NCI-H1105 (cell line): Measurements from ENCODE around the gene TRAIP.
"Not testable (repeated sequence)": the region's sequence is repeated elsewhere in the genome, so short reads cannot be mapped to it uniquely, and the experiment has no call there.

Experiments
- DNase-seq: peaks from one replicate; lab custom pipeline; 2025; lab: John Stamatoyannopoulos, UW

TRAIP gene

DNA sequence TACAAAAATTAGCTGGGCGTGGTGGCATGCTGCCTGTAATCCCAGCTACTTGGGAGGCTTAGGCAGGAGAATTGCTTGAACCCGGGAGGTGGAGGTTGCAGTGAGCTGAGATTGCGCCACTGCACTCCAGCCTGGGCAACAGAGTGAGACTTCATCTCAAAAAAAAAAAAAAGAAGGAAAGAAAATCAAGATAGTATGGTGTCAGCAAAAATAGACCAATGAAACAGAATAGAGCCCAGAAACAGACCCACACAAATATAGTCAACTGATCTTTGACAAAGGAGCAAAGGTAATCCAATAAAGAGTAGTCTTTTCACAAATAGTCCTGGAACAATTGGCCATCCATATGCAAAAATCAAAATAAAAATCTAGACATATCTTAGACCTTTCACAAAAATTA lies 33.2 kb downstream of the TRAIP start:
- DNase-seq, result not testable (repeated sequence)

- DNase-seq, result no peak
These were observed 42.7 kb downstream of the TRAIP start, which contains the start of gene UBA7 for GRCh38 chr3:49813497-49814174. Gene UBA7, minus strand, starts transcription at chr3:49813953. Its CDS starts 166 bp downstream, at chr3:49813787.

GRCh38 chr3:49812916-49813496 lies 43.4 kb downstream of the TRAIP start:
- DNase-seq, result no peak

DNA sequence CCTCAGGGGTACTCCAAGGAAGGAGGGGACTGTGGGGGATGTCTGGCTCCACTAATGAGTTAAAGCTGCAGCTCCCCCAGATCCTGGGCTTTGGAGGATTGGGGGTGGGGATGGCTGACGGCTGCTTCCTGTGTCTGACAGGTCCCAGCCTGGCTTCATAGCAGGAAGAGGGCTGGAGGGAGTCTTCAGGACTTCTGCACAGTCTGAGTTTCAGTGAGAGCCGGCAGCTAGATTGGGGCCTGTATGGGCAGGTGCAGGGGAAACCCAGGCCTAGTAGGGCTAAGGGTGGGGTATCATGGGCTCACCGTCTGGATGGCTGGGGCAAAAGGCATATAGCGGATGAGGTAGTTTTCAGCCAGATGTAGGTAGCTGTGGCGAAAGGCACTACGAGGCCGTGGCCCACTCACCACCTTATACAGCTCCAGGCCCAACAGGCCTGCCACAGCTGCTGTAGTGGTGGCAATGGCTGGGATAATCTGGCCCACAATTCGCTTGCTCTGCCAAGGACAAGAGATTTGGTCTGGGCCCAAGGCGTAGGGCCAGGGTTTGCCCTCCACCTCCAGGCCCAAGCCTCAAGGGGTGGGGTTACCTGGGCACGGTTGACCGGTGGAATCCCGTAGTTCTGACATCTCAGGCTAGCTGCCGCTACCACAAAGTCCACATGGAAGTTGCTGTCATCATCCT lies 48.8 kb downstream of the TRAIP start:
- no peak for DNase-seq

GRCh38 chr3:49806850-49807249 lies 49.5 kb downstream of the TRAIP start:
- no peak for DNase-seq

DNA sequence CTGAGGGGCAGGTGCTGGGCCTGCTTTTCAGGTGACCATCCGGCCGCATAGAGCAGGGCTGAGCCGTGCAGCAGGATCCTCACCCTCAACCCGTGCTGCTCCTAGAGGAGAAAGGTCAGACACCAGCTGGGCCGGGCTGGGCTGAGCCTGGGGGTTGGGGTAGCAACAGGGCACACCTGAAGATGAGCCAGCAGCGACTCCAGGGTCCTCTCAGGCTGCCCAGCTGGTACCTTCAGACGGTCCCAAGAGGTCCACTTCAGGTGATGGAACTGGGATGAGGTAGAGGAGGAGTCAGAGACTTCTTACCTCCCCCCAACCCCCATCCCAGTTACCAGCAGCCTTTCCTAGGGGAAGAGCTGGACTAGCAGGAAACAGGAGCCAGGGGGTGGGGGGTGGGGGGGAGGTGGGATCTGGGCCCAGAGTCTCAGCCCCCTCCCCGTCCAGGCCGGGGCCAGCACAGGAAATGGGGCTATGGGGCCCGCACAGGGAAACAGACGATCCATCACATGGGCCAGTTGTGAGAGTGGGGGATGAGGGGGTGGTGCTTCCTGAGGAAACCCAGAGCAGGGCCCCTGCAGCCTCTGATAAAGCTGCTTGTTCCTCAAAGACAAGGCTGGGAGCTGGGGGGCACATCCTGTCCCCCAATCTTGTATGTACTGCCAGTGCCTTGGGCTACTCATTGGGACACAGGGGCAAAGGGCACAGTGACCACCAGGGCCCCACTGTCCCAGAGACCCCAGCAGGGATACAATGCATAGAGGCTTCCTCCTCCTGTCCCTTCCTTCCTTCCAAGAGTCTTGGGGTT lies 50.3 kb downstream of the TRAIP start:
- DNase-seq, result no peak

DNA sequence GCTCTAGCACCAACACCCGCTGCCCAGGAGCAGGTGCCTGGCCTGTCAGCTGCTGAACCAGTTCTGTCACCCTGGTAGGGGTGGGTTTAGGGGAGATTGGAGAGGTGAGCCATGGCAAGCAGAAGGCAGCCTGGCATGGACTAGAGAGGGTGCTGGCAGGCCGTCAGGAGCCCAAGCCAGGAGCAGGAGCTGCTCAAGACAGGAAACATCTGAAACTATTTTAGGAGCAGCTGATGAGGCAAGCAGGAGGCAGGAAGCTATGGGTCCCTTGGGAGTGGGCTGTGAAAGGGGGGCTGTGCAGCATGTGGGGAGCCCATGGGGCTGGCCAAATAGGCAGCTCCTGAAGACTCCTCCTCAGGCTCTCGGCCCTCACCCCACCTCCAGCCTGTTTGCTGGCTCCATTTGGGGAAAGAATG lies 51.0 kb downstream of the TRAIP start:
- DNase-seq, result no peak

- DNase-seq, result no peak
These were observed 52.0 kb downstream of the TRAIP start for GRCh38 chr3:49804141-49805041.

DNA sequence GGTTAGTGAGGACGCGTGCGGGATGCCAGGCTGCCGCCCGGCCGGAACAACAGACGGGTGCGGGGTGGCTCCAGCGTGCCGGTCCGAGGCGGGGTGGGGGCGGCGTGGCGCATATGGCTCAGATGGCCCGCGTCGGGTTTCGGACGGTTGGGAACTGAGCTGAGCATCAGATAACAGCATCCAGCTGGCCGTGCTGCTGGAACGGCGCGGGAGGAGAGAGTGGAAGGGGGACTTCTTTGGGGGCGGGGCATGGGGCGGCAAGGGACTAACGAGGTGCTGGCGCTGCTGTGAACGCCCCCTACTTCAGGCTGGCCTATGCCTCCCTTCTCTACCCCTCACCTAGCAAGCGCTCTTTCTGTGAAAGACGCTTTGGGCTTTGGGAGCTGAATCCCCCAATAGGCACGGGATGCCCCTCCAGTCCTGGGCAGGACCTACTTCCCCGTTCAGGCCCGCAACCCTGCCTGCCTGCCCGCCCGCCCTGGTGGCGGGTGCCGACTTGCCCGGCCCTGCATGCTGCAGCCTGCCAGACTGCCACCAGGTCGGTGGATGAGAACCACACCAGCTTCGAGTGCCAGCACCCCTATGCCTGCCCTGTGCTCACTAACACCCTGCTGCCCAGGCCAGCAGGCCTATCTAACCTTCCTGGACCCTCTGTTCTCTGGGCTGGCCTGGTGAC lies 52.8 kb downstream of the TRAIP start:
- peak; percentile 21 for DNase-seq

- peak; percentile 66 for DNase-seq
These were observed 53.5 kb downstream of the TRAIP start, which contains the start of gene INKA1 for GRCh38 chr3:49802719-49803464. Gene INKA1, plus strand, starts transcription at chr3:49803261. Its CDS starts 132 bp downstream, at chr3:49803393.

DNA sequence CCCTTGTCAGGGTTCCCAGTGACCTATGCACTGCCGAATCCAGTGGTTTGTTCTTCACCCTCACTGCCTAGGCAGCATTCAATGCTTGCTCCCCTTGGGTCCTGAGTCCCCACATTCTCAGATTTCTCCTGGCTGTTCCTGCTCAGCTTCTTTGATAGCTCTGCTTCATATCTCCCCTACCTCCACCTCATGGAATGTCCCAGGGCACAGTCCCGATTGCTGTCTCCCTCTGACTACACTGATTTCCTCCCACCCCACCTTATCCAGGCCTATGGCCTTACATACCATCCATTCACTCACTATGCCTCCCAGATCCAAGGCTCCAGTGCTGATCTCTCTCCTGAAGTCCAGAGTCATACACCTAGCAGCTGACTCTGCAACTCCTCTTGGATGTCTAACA lies 55.2 kb downstream of the TRAIP start:
- no peak for DNase-seq

GRCh38 chr3:49799761-49800160 lies 56.6 kb downstream of the TRAIP start, which contains the start of gene CDHR4:
Gene CDHR4, minus strand, starts transcription at chr3:49799873. Its CDS starts 61 bp downstream, at chr3:49799812.
- no peak for DNase-seq

- DNase-seq, result no peak
These were observed 57.3 kb downstream of the TRAIP start for GRCh38 chr3:49799105-49799504.

DNA sequence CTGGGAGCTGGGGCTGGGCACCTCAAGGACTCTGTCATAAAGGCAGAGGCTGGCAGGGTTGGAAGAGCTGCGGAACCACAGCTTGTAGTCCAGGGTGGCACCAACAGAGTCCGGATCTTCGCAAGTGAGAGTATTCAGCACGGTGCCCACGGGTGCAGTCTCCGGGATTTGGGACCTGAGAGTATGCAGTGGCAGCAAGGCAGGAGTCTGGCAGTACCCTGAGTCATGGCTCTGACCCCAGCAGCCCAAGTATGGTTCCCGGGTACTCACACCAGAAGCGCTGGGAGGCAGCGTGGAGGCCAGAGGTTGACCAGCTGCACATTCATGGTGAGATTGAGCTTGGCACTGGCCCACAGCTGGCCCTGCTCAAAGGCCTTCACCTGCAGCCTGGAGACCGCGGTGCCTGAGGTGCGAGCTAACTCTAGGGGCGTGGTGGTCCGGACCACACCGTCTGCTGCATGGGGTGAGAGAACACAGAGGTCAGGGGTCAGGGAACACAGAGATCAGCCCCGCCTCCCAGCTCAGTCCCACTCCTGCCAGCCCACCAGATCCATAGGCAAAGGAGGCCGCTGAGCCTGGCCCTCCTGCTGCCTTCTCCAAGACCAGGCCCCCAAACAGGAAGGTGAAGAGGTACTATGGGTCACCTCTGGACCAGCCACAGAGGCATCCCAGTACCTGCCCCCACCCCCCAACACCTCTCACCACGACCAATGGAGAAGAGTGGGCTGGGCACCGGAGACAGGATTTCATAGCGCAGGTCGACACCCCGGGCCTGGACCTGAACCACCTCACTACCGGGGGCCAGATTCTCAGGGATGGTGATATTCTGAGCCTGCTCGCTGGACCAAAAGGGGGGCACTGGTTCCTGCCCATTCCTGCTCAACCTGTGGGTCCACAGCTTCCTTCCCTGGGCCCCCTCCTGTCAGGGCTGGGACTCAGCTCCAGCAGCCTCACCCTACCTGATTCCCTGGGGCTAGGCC lies 61.1 kb downstream of the TRAIP start:
- DNase-seq, result no peak

GRCh38 chr3:49794431-49794830 lies 61.9 kb downstream of the TRAIP start:
- DNase-seq, result no peak

DNA sequence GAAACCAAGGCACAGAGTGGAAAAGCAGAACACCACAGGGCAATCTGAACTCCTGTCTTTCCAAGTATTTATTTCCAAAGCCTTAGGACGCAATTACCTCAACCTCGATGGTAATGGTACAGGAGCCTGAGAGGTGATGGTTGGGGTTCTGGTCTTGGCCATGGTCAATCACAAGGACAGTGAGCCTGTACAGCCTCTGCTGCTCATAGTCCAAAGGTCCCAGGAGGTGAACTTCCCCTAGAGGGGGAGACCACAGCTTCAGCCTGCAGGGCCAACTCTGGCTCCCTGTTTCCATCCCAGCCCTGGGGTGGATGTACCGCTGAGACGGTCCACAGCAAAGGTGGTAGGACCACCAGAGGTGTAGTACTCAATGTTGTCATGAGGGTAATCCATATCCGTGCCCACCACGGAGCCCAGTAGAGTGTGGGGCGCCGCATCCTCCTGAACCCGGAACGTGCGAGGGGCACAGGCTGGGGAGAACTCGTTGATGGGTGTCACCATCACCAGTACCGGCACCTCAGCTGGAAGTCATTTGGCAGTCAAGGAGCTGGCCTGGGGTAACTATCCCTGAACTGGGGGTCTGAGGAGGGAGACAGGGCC lies 62.8 kb downstream of the TRAIP start:
- no peak for DNase-seq

DNA sequence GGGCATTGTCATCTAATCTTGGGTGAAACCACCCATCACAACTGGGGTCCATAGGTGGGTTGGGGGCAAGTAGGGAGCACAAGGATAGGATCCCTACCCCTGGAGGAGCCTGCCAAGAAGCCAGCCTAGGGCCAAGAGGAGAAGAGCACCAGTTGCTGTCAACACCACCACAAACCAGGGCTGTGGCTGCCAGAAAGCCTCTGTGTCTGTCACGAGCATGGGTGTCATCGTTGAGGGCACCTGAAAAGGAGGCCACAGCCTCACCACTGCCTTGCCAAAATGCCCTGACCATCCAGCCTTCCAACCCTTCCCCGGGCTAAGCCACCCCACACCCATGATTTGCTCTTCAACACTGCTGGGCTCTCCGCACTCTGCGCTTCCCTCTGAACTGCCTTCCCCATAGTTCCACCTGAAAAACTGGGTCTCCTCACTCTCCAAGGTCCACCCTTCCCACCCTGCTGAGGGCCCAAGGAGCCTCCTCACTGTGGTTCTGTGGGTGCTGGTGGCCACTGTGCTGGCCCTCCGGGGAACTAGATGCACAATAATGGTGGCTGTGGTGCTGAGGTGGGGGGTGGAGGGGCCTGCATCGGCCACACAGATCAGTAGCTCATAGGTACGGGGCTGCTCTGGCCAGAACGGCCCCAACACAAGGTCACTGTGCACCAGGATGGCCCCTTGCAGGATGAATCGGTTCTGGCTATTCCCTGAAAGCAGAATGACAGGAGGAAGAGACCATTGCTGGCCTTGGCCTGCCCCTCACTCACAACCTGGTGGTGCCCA lies 63.8 kb downstream of the TRAIP start:
- no peak for DNase-seq
